Liver (tissue), 3 donors: ENCODE results near the gene SNRPB2.

ENCODE experiments used
- FOXA1 ChIP-seq: IDR thresholded peaks from 2 replicates; pipeline ENCODE4 v1.6.1; 2016; ENCODE audit warnings: antibody characterized with exemption
- FOXA2 ChIP-seq: IDR thresholded peaks from 2 replicates; pipeline ENCODE4 v1.6.1; 2016; ENCODE audit warnings: antibody characterized with exemption
- GABPA ChIP-seq, 2 donors: IDR thresholded peaks in 1 of 2; conservative IDR thresholded peaks in 1 of 2; 2 replicates each; pipeline ENCODE4 v1.6.1; 2016; ENCODE audit warnings: antibody characterized with exemption in 2 of 2, mild to moderate bottlenecking in 1 of 2, moderate library complexity in 1 of 2
- HNF4G ChIP-seq: IDR thresholded peaks from 2 replicates; pipeline ENCODE4 v1.6.1; 2016; ENCODE audit warnings: antibody characterized with exemption
- JUND ChIP-seq, 2 donors: IDR thresholded peaks; 2 replicates each; pipeline ENCODE4 v1.6.1; 2016; ENCODE audit warnings: antibody characterized with exemption in 2 of 2
- RAD21 ChIP-seq, 2 donors: IDR thresholded peaks; 2 replicates each; pipeline ENCODE4 v1.6.1; 2016; ENCODE audit warnings: antibody characterized with exemption in 2 of 2, mild to moderate bottlenecking in 2 of 2
- RXRA ChIP-seq, 2 donors: IDR thresholded peaks; 2 replicates each; pipeline ENCODE4 v1.6.1; 2017 to 2018; ENCODE audit warnings: antibody characterized with exemption in 2 of 2, mild to moderate bottlenecking in 1 of 2
- SP1 ChIP-seq: IDR thresholded peaks from 2 replicates; pipeline ENCODE4 v1.6.1; 2018; ENCODE audit warnings: antibody characterized with exemption, mild to moderate bottlenecking
- TAF1 ChIP-seq: conservative IDR thresholded peaks from 2 replicates; pipeline ENCODE4 v1.6.1; 2016; ENCODE audit warnings: antibody characterized with exemption, mild to moderate bottlenecking
- YY1 ChIP-seq: IDR thresholded peaks from 2 replicates; pipeline ENCODE4 v1.6.1; 2016; ENCODE audit warnings: antibody characterized with exemption, mild to moderate bottlenecking
- TF ChIP-seq, protein P1 (sequence below): fragments of 150-350 bp; IDR thresholded peaks from 2 replicates; pipeline ENCODE4 v1.5.1; 2017; ENCODE audit warnings: improper control_type of control experiment, low read depth, low read length; ENCODE audit not compliant: missing input control
- TF ChIP-seq, protein P2 (sequence below): IDR thresholded peaks from 2 replicates; pipeline ENCODE4 v1.6.1; 2016; ENCODE audit warnings: antibody characterized with exemption
- TF ChIP-seq, protein P3 (sequence below): IDR thresholded peaks from 2 replicates; pipeline ENCODE4 v1.6.1; 2016; ENCODE audit warnings: antibody characterized with exemption, mild to moderate bottlenecking
- donor health status: healthy.
- donor health status: healthy.

DNA sequence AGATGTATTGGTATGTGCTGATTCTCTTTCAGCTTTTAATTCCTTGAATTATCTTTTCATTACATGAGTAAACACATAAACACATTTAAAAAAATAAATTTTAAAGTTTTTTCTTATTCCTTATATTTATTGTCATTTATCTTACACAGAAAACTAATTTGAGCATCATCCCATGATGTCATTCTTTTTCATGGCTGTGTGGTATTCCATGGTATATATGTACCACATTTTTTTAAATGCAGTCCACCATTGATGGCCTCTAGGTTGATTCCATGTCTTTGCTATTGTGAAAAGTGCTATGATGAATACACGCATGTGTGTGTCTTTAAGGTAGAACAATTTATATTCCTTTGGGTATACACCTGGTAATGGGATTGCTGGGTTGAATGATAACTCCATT lies 51.7 kb downstream of the SNRPB2 start:
- TF ChIP-seq, protein P1, sequence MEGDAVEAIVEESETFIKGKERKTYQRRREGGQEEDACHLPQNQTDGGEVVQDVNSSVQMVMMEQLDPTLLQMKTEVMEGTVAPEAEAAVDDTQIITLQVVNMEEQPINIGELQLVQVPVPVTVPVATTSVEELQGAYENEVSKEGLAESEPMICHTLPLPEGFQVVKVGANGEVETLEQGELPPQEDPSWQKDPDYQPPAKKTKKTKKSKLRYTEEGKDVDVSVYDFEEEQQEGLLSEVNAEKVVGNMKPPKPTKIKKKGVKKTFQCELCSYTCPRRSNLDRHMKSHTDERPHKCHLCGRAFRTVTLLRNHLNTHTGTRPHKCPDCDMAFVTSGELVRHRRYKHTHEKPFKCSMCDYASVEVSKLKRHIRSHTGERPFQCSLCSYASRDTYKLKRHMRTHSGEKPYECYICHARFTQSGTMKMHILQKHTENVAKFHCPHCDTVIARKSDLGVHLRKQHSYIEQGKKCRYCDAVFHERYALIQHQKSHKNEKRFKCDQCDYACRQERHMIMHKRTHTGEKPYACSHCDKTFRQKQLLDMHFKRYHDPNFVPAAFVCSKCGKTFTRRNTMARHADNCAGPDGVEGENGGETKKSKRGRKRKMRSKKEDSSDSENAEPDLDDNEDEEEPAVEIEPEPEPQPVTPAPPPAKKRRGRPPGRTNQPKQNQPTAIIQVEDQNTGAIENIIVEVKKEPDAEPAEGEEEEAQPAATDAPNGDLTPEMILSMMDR = no peak
- no peak for TF ChIP-seq SP1
- no peak for TF ChIP-seq YY1
- TF ChIP-seq HNF4G = no peak
- TF ChIP-seq RXRA (IDR thresholded peaks at IDR 0.05) = no peak
- no peak for TF ChIP-seq FOXA2
- TF ChIP-seq, protein P2, sequence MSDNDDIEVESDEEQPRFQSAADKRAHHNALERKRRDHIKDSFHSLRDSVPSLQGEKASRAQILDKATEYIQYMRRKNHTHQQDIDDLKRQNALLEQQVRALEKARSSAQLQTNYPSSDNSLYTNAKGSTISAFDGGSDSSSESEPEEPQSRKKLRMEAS = no peak
- no peak for TF ChIP-seq RAD21 (IDR thresholded peaks at IDR 0.05)
- TF ChIP-seq TAF1 = no peak
- no peak for TF ChIP-seq FOXA1
- TF ChIP-seq, protein P3, sequence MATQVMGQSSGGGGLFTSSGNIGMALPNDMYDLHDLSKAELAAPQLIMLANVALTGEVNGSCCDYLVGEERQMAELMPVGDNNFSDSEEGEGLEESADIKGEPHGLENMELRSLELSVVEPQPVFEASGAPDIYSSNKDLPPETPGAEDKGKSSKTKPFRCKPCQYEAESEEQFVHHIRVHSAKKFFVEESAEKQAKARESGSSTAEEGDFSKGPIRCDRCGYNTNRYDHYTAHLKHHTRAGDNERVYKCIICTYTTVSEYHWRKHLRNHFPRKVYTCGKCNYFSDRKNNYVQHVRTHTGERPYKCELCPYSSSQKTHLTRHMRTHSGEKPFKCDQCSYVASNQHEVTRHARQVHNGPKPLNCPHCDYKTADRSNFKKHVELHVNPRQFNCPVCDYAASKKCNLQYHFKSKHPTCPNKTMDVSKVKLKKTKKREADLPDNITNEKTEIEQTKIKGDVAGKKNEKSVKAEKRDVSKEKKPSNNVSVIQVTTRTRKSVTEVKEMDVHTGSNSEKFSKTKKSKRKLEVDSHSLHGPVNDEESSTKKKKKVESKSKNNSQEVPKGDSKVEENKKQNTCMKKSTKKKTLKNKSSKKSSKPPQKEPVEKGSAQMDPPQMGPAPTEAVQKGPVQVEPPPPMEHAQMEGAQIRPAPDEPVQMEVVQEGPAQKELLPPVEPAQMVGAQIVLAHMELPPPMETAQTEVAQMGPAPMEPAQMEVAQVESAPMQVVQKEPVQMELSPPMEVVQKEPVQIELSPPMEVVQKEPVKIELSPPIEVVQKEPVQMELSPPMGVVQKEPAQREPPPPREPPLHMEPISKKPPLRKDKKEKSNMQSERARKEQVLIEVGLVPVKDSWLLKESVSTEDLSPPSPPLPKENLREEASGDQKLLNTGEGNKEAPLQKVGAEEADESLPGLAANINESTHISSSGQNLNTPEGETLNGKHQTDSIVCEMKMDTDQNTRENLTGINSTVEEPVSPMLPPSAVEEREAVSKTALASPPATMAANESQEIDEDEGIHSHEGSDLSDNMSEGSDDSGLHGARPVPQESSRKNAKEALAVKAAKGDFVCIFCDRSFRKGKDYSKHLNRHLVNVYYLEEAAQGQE = no peak
- no peak for TF ChIP-seq GABPA (IDR thresholded peaks at IDR 0.05 in 1 of 2, conservative IDR thresholded peaks at IDR 0.05 in 1 of 2)
- TF ChIP-seq JUND (IDR thresholded peaks at IDR 0.05) = no peak
